Measurements from ENCODE around the gene CD99L2. TPM values are rescaled to one million over a fixed set of nuclear protein-coding genes. Genes with fewer than 3 reads are reported as not detected.
"Not testable (repeated sequence)": the region's sequence is repeated elsewhere in the genome, so short reads cannot be mapped to it uniquely, and the experiment has no call there.

CD99L2 gene
- total RNA-seq, 2 experiments from 2014 or later: 14.1 to 14.6 TPM

DNA sequence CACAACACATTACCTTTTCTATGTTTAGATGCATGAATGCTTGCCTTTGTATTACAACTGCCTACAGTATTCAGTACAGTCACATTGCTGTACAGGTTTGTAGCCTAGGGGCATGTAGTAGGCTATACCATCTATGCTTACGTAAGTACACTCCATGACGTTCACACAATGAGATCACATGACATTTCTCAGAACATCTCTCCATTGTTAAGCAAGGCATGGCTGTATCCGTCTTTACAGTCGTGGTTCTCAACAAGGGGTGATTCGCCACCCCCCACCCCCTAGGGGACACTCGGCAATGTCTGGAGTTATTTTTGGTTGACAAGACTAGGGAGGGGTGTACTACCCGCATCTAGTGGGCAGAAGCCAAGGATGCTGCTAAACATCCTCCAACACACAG, 12.1 kb downstream of the CD99L2 start:
- Mint-ChIP-seq H3K4me1 (peaks cover 4% of the 10 kb centered on the region), H3K36me3 (ENCODE audit: low read depth) (peaks cover 4% of the 10 kb centered on the region), H3K4me3 (no peak overlapping the region), H3K27me3 (no peaks in the 10 kb centered on the region), H3K9me3 (no peaks in the 10 kb centered on the region), H3K27ac (no peak overlapping the region)
- POLR2A ChIA-PET: no interaction called here
- DNase-seq: no peak
- CTCF ChIA-PET: no interaction called here

DNA sequence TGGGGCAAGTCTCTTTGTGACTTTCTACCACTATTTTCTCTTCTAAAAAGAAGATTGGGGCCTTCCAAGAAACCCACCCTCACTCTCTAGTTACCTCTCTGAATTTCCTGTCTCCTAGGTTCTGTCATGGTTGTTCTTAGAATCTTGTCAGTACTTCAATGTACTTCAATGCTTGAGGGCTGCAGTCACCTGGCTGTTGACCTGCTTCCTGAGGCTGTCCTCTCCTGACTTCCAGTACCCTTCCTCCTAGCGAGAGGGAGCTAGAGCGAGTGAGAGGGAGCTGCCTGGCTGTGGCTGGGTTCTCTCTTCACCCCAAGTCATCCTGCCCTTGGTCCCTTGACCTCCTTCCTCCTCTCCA, 17.7 kb downstream of the CD99L2 start:
- Mint-ChIP-seq H3K27ac (peak overlapping the region; percentile 80), H3K4me3 (no peak overlapping the region), H3K27me3 (no peaks in the 10 kb centered on the region), H3K36me3 (ENCODE audit: low read depth) (peaks cover 13% of the 10 kb centered on the region), H3K9me3 (peaks cover 2% of the 10 kb centered on the region), H3K4me1 (peaks cover 26% of the 10 kb centered on the region)
- no peak for DNase-seq
- POLR2A ChIA-PET: no interaction called here
- CTCF ChIA-PET: interaction anchor here (1.0 kb wide), 1 partner anchor 11 kb away, joined by 3 read pairs; no protein-coding TSS in a partner anchor

DNA sequence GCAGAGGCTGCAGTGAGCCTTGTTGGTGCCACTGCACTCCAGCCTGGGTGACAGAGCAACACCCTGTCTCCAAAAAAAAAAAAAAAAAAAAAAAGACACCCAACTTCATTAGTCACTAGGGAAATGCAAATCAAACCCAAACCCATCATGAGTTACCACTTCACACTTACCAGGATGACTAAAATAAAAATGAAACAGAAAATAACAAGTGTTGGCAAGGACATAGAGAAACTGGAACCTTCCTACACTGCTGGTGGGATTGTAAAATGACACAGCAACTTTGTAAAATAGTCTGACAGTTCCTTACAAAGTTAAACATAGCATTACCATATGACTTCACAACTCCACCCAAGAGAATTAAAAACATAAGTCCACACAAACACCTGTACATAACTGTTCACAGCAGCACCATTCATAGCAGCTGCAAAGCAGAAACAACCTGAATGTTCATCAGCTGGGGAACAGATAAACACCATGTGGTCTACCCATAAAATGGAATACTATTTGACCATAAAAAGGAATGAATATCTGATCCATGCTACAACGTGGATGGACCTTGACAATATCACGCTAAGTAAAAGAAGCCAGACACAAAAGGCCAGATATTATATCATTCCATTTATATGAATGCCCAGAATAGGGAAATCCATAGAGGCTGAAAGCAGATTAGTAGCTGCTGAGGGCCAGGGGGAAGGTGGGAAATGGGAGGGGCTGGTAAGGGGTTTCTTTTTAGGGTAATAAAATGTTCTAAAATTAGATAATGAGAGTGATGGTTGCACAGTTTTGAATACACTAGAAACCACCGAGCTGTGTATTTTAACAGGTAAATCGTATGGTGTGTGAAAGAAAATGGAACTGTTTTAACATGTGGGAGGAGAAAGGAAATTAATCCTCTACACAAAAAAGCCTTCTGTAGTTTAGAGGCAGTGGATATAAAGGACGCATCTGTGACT, 18.3 kb downstream of the CD99L2 start:
- peaks cover 26% of the 10 kb centered on the region for H3K4me1 Mint-ChIP-seq
- CTCF ChIA-PET: interaction anchor here (0.7 to 1.0 kb wide), 2 partner anchors 10 to 914 kb away, joined by 3 read pairs; no protein-coding TSS in a partner anchor
- H3K36me3 Mint-ChIP-seq (ENCODE audit: low read depth): peaks cover 20% of the 10 kb centered on the region
- no peaks in the 10 kb centered on the region for H3K27me3 Mint-ChIP-seq
- DNase-seq: no peak
- peak overlapping the region; percentile 70 for H3K27ac Mint-ChIP-seq
- H3K9me3 Mint-ChIP-seq: peaks cover 8% of the 10 kb centered on the region
- no peak overlapping the region for H3K4me3 Mint-ChIP-seq
- POLR2A ChIA-PET: no interaction called here

DNA sequence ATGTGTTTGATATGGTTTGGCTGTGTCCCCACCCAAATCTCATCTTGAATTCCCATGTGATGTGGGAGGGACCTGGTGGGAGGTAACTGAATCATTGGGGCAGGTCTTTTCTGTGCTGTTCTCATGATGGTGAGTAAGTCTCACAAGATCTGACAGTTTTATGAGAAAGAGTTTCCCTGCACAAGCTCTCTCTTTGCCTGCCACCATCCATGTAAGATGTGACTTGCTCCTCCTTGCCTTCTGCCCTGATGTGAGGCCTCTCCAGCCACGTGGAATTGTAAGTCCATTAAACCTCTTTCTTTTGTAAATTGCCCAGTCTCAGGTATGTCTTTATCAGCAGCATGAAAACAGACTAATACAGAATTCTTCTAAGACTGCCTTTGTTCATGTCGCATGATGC, 22.8 kb downstream of the CD99L2 start:
- peak overlapping the region; percentile 60 for H3K27ac Mint-ChIP-seq
- H3K27me3 Mint-ChIP-seq, CTCF ChIA-PET, DNase-seq, POLR2A ChIA-PET, H3K4me3 Mint-ChIP-seq: not testable (repeated sequence)
- H3K36me3 Mint-ChIP-seq (ENCODE audit: low read depth): peaks cover 18% of the 10 kb centered on the region
- peaks cover 33% of the 10 kb centered on the region for H3K4me1 Mint-ChIP-seq
- peaks cover 10% of the 10 kb centered on the region for H3K9me3 Mint-ChIP-seq

DNA sequence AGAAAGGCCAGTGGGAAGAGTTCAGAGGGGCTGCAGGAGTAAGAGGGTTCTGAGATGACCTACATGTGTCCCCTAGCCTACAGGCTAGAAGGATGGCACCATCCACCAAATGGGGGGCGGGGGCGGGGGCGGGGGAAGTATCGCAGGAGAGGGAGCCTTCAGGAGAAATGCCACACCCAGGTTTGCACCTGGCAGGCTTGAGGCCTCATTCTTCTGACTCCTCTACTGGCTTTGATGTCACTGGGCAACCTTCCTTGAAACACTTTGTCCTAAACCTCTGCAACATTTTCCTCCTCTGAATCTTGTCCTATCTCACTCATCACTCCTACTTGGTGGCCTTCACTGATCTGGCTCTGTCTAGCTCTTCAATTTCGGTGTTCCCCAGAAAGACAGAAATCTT, 24.0 kb downstream of the CD99L2 start:
- Mint-ChIP-seq H3K36me3 (ENCODE audit: low read depth) (peaks cover 16% of the 10 kb centered on the region), H3K27me3 (no peaks in the 10 kb centered on the region), H3K27ac (no peak overlapping the region), H3K9me3 (peaks cover 10% of the 10 kb centered on the region), H3K4me1 (peaks cover 24% of the 10 kb centered on the region), H3K4me3 (no peak overlapping the region)
- ChIA-PET POLR2A (no interaction called here), CTCF (interaction anchor here (1.6 kb wide), 1 partner anchor 11 kb away, joined by 3 read pairs; no protein-coding TSS in a partner anchor)
- no peak for DNase-seq

DNA sequence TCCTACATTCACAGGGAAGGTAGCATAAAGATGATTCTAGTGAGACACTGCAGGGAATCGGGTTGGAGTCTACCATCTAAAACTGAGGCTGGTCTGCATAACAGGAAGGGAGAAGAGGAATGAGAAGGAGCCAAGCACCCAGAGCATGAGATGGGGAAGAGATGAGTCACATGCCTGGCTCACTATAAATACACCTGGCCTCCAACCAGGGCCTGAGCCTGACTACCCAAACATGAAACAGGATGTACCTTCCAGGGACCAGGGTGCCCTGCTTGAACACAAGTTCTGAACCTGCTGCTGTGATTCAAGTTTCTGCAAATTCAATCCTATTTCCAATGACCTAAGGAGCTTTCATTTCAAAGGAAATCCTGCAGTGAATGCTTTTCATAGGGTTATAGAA, 24.9 kb downstream of the CD99L2 start:
- H3K4me3 Mint-ChIP-seq: no peak overlapping the region
- H3K9me3 Mint-ChIP-seq: peaks cover 10% of the 10 kb centered on the region
- POLR2A ChIA-PET: no interaction called here
- H3K27ac Mint-ChIP-seq: no peak overlapping the region
- H3K4me1 Mint-ChIP-seq: peaks cover 19% of the 10 kb centered on the region
- H3K27me3 Mint-ChIP-seq: no peaks in the 10 kb centered on the region
- CTCF ChIA-PET: interaction anchor here (1.6 kb wide), 1 partner anchor 10 kb away, joined by 3 read pairs; no protein-coding TSS in a partner anchor
- DNase-seq: no peak
- H3K36me3 Mint-ChIP-seq (ENCODE audit: low read depth): peaks cover 12% of the 10 kb centered on the region

DNA sequence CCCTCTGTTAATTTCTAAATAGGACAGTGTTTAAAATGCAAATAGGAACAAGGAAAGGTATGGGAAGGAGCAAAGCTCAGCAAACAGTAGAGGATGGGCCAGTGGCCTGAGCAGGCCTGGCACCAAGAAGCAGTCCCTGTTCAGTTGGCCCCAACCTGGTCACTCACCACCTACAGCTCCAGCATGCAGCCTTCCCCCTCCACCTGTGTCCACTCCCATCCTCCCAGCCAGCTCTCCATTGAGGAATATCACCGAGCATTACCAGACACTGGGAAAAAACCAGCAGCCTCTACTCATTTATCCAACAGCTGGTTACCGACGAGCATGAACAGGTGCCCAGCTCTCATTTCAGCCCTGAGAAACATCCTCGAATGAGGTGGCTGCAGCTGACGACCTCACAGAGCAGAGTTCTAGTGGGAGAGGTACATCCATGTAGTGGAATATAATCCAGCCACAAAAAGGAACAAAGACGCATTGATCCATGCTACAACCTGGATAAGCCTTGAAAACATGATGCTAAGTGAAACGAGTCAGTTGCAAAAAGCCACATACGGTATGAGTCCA, 25.6 kb downstream of the CD99L2 start:
- no peak overlapping the region for H3K4me3 Mint-ChIP-seq
- CTCF ChIA-PET: no interaction called here
- H3K9me3 Mint-ChIP-seq: peaks cover 10% of the 10 kb centered on the region
- no peak overlapping the region for H3K27ac Mint-ChIP-seq
- H3K27me3 Mint-ChIP-seq: no peaks in the 10 kb centered on the region
- peaks cover 22% of the 10 kb centered on the region for H3K4me1 Mint-ChIP-seq
- DNase-seq: no peak
- H3K36me3 Mint-ChIP-seq (ENCODE audit: low read depth): peaks cover 12% of the 10 kb centered on the region
- POLR2A ChIA-PET: no interaction called here

DNA sequence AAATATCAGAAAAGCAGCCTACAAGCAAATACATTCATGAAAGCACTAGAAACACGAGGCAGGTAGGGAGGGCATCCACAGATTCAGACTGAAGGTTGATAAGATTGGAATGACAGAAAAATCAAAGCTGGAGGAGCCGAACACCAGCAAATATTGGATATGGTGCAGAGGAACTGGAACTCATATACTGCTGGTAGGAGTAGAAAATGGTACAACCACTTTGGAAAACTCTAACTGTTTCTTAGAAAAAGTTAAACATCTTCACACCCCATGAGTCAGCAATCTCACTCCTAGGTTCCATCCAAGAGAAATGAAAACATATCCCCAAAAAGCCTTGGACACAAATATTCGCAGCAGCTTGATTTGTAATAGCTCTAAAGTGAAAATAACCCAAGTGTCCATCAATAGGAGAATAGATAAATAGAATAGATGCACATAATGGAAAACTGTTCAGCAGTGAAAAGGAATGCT, 27.1 kb downstream of the CD99L2 start:
- DNase-seq: no peak
- H3K4me3 Mint-ChIP-seq: no peak overlapping the region
- H3K9me3 Mint-ChIP-seq: peaks cover 10% of the 10 kb centered on the region
- peaks cover 12% of the 10 kb centered on the region for H3K36me3 Mint-ChIP-seq (ENCODE audit: low read depth)
- H3K27ac Mint-ChIP-seq: no peak overlapping the region
- POLR2A ChIA-PET: no interaction called here
- no peaks in the 10 kb centered on the region for H3K27me3 Mint-ChIP-seq
- peaks cover 22% of the 10 kb centered on the region for H3K4me1 Mint-ChIP-seq
- CTCF ChIA-PET: interaction anchor here (1.7 kb wide), 1 partner anchor 17 kb away, joined by 3 read pairs; no protein-coding TSS in a partner anchor

DNA sequence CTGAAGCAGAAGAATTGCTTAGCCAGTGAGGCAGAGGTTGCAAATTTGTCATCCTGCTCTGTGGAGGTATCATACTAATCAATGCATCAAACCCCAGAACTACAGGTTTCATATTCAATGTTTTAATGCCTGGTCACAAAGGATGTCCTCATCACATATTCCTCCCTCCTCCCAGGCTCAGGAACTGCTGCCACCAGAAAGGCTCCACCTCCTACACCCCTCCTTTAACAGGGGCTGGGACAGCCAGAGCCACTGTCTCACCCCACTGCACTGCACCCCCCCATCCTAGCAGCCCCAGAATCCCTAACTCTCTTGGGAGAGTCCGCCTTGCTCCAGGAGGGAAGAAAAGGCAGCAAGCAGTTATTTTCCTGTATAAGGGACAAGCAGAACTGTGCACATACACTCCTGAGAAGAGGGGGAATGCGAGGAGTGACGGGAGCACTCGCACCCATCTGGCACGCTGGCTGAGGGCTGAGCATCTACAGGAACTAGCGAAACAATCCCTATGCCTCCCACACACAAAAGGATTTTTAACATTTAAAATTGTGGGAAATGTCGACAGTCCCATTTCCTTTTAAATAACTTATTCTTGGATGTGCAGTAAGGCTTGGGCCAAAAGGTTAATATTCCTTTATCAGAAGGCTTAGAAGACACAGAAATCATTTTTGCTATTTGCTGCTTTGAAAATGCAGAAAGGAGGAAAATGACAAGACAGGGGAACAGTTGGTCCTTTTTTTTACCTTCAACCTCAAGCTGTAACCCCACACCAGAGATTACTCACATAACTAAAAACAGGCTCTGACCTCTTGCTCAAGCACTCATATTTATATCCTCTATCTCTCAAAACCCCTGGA, 27.8 kb downstream of the CD99L2 start:
- Mint-ChIP-seq H3K27me3 (no peaks in the 10 kb centered on the region), H3K4me1 (peaks cover 22% of the 10 kb centered on the region), H3K36me3 (ENCODE audit: low read depth) (peaks cover 7% of the 10 kb centered on the region), H3K9me3 (peaks cover 8% of the 10 kb centered on the region), H3K27ac (no peak overlapping the region), H3K4me3 (no peak overlapping the region)
- no peak for DNase-seq
- CTCF ChIA-PET: interaction anchor here (1.7 kb wide), 2 partner anchors 10 to 17 kb away, joined by 3 read pairs; no protein-coding TSS in a partner anchor
- POLR2A ChIA-PET: no interaction called here

DNA sequence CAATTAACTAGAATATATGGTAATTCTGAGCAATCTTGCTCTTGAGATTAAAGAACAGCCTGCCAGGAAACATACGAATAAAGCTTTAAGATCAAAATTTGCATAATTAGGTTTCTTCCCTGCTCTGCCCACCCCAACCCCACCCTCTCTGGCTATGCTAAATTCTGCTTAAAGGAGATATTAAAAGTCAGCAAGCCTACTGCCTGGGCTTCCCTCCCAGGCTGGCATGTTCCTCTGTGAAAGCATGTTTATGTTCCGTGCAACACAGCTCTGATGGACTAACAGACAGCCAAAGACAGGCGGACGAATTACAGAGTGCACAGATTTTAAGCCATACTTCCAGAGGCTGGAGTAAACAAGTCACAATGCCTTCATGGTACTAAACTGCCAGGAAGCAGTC, 28.4 kb downstream of the CD99L2 start:
- Mint-ChIP-seq H3K4me1 (peaks cover 22% of the 10 kb centered on the region), H3K27me3 (no peaks in the 10 kb centered on the region), H3K36me3 (ENCODE audit: low read depth) (peaks cover 3% of the 10 kb centered on the region), H3K27ac (no peak overlapping the region), H3K4me3 (no peak overlapping the region), H3K9me3 (peaks cover 2% of the 10 kb centered on the region)
- no peak for DNase-seq
- POLR2A ChIA-PET: no interaction called here
- CTCF ChIA-PET: interaction anchor here (1.7 kb wide), 2 partner anchors 11 to 16 kb away, joined by 3 read pairs; no protein-coding TSS in a partner anchor

DNA sequence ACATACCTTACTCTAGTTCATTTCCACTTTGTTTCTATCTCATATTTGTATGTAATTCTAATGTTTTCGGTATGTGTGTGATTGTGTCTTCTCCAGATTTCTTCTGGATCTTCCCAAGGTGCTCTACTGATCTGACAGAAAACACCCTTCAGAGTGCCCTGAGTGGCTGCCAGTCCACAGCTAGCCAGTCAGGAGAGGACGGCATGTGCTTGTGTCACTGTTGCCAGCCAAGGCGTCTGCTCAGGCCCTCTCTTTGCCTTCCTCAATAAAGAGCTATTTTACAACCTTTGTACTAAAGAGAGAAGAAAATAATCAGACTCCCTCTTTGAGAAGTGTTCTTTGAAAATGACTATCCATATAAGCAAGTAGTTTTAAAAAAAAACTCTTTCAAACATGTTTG, 29.0 kb downstream of the CD99L2 start:
- CTCF ChIA-PET: interaction anchor here (1.7 kb wide), 1 partner anchor 11 kb away, joined by 3 read pairs; no protein-coding TSS in a partner anchor
- Mint-ChIP-seq H3K4me1 (peaks cover 18% of the 10 kb centered on the region), H3K9me3 (peaks cover 2% of the 10 kb centered on the region), H3K4me3 (no peak overlapping the region), H3K27ac (no peak overlapping the region), H3K36me3 (ENCODE audit: low read depth) (peaks cover 3% of the 10 kb centered on the region), H3K27me3 (no peaks in the 10 kb centered on the region)
- no peak for DNase-seq
- POLR2A ChIA-PET: no interaction called here

DNA sequence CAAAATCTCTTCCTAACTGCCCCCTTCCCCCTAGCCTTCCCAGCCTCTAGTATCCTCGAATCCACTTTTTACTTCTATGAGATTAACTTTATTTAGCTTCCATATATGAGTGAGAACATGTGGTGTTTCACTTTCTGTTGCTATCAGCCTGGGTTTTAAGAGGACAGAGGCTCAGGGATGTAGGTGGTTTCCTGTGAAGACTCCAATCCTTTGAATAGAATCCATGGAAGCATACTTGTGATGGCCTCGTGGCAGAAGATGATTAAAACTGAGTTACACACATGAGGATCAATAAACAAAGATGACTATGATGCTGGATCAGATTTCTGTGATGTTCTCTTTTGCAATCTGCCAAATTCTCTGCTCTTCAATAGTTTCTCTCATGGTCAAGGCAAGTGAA, 29.8 kb downstream of the CD99L2 start:
- H3K4me1 Mint-ChIP-seq: peaks cover 11% of the 10 kb centered on the region
- ChIA-PET POLR2A (no interaction called here), CTCF (no interaction called here)
- H3K27me3 Mint-ChIP-seq: no peaks in the 10 kb centered on the region
- peaks cover 3% of the 10 kb centered on the region for H3K36me3 Mint-ChIP-seq (ENCODE audit: low read depth)
- no peak for DNase-seq
- H3K27ac Mint-ChIP-seq: no peak overlapping the region
- H3K9me3 Mint-ChIP-seq: no peaks in the 10 kb centered on the region
- no peak overlapping the region for H3K4me3 Mint-ChIP-seq

All from activated CD4-positive, alpha-beta T cell treated with anti-CD3 and anti-CD28 coated beads, Interleukin-2, amount 10 ng/mL, durations not matched to agents 7 days and 5 days (primary cell).